CD4-positive, alpha-beta T cell treated with Interferon alpha-2 for 1 hour (primary cell): ENCODE results near the gene VPS13A.

ENCODE experiments used
- DNase-seq, 2 donors: peaks; one replicate each; pipeline ENCODE4 v3.0.0-alpha.2; 2020 to 2022

VPS13A gene

GRCh38 chr9:77469515-77470231 lies 292.3 kb downstream of the VPS13A start:
- no peak for DNase-seq
